Tibial artery (tissue), 4 donors: ENCODE results near the gene PLP2.

Experiments used
- DNase-seq, 2 donors: peaks; one replicate each; pipeline ENCODE4 v3.0.0-alpha.2; 2019
- H3K27ac ChIP-seq, 2 donors: fragments of 200-600 bp; sonication (generic) in 1 of 2; 1 replicate in 1 of 2; 2 replicates in 1 of 2; pipeline ENCODE4 v1.5.1; 2018 to 2019; ENCODE audit warnings: mild to moderate bottlenecking in 1 of 2
- H3K27me3 ChIP-seq, 2 donors: fragments of 200-600 bp; sonication (generic) in 1 of 2; one replicate each; pipeline versions ENCODE4 v1.5.1 to v1.6.0; 2016 to 2019
- H3K36me3 ChIP-seq, 3 donors: fragments of 200-600 bp; sonication (generic) in 2 of 3; one replicate each; pipeline ENCODE4 v1.5.1; 2016 to 2019; ENCODE audit warnings: mild to moderate bottlenecking in 2 of 3
- H3K4me1 ChIP-seq, 4 donors: fragments of 200-600 bp; sonication (generic) in 2 of 4; 1 replicate in 3 of 4; 2 replicates in 1 of 4; pipeline ENCODE4 v1.5.1; 2016 to 2019
- H3K4me3 ChIP-seq, 2 donors: fragments of 200-600 bp; sonication (generic) in 1 of 2; 1 replicate in 1 of 2; 2 replicates in 1 of 2; pipeline ENCODE4 v1.5.1; 2018 to 2019; ENCODE audit warnings: mild to moderate bottlenecking in 2 of 2
- H3K9me3 ChIP-seq, 3 donors: fragments of 200-600 bp; sonication (generic) in 1 of 3; one replicate each; pipeline ENCODE4 v1.5.1; 2016 to 2019
- CTCF ChIP-seq, 2 experiments: fragments of 200-600 bp in 1 of 2; fragments of 450-650 bp in 1 of 2; IDR thresholded peaks; one replicate each; pipeline ENCODE4 v1.5.1; 2017 to 2019; ENCODE audit warnings: antibody characterized with exemption in 2 of 2, mild to moderate bottlenecking in 1 of 2, moderate library complexity in 1 of 2
- intact Hi-C: fragments of 100-400 bp; cut with DNase I; formaldehyde crosslinking; loops from one replicate; pipeline ENCODE4 v1.15.0; 2023; ENCODE audit warnings: low total_unique reads

The PLP2 gene

GRCh38 chrX:49210406-49210805 is 38.7 kb downstream of the PLP2 start:
- intact Hi-C loops = no loop called here
- H3K36me3 ChIP-seq = no peaks in the 10 kb centered on the region
- H3K4me3 ChIP-seq = no peak overlapping the region
- no peak for DNase-seq
- H3K27me3 ChIP-seq = no peaks in the 10 kb centered on the region
- no peak overlapping the region for H3K27ac ChIP-seq
- TF ChIP-seq CTCF (IDR thresholded peaks at IDR 0.05) = no peak
- no peaks in the 10 kb centered on the region for H3K9me3 ChIP-seq
- no peaks in the 10 kb centered on the region for H3K4me1 ChIP-seq

GRCh38 chrX:49211074-49211473 is 39.4 kb downstream of the PLP2 start:
- DNase-seq = no peak
- intact Hi-C loops = no loop called here
- H3K36me3 ChIP-seq = no peaks in the 10 kb centered on the region
- no peak overlapping the region for H3K27ac ChIP-seq
- H3K27me3 ChIP-seq = no peaks in the 10 kb centered on the region
- H3K9me3 ChIP-seq = no peaks in the 10 kb centered on the region
- no peak for TF ChIP-seq CTCF (IDR thresholded peaks at IDR 0.05)
- H3K4me1 ChIP-seq = no peaks in the 10 kb centered on the region
- no peak overlapping the region for H3K4me3 ChIP-seq

- H3K27ac ChIP-seq = no peak overlapping the region
- no peaks in the 10 kb centered on the region for H3K9me3 ChIP-seq
- no peak overlapping the region for H3K4me3 ChIP-seq
- H3K4me1 ChIP-seq = no peaks in the 10 kb centered on the region
- intact Hi-C loops = no loop called here
- TF ChIP-seq CTCF (IDR thresholded peaks at IDR 0.05) = no peak
- no peaks in the 10 kb centered on the region for H3K27me3 ChIP-seq
- no peaks in the 10 kb centered on the region for H3K36me3 ChIP-seq
- DNase-seq = no peak
Measured at GRCh38 chrX:49212209-49212608, 40.5 kb downstream of the PLP2 start.

- Histone ChIP-seq H3K27me3 (no peaks in the 10 kb centered on the region), H3K27ac (no peak overlapping the region), H3K9me3 (no peaks in the 10 kb centered on the region), H3K36me3 (no peaks in the 10 kb centered on the region), H3K4me3 (no peak overlapping the region), H3K4me1 (no peaks in the 10 kb centered on the region)
- TF ChIP-seq CTCF (IDR thresholded peaks at IDR 0.05) = no peak
- intact Hi-C loops = no loop called here
- no peak for DNase-seq
Measured at GRCh38 chrX:49212861-49213260, 41.2 kb downstream of the PLP2 start.

GRCh38 chrX:49214416-49214815 is 42.7 kb downstream of the PLP2 start:
- H3K9me3 ChIP-seq = no peaks in the 10 kb centered on the region
- intact Hi-C loops = no loop called here
- H3K27ac ChIP-seq = no peak overlapping the region
- H3K4me3 ChIP-seq = no peak overlapping the region
- no peaks in the 10 kb centered on the region for H3K27me3 ChIP-seq
- no peaks in the 10 kb centered on the region for H3K36me3 ChIP-seq
- no peak for TF ChIP-seq CTCF (IDR thresholded peaks at IDR 0.05)
- H3K4me1 ChIP-seq = no peaks in the 10 kb centered on the region
- no peak for DNase-seq

- no peak for DNase-seq
- Histone ChIP-seq H3K27me3 (no peaks in the 10 kb centered on the region), H3K36me3 (no peaks in the 10 kb centered on the region), H3K4me3 (no peak overlapping the region), H3K4me1 (no peaks in the 10 kb centered on the region), H3K9me3 (no peaks in the 10 kb centered on the region), H3K27ac (no peak overlapping the region)
- TF ChIP-seq CTCF (IDR thresholded peaks at IDR 0.05) = no peak
- intact Hi-C loops = no loop called here
Measured at GRCh38 chrX:49214996-49215526, 43.4 kb downstream of the PLP2 start.
